ENCODE measurements around the gene APBA3. TPM values are rescaled to one million over a fixed set of nuclear protein-coding genes. Genes with fewer than 3 reads are reported as not detected.
A peak's percentile ranks its signal among the peaks of the same experiment; 100 is the strongest.

Gene APBA3
- total RNA-seq, 1 experiment from 2014 or later: 10.5 TPM

GRCh38 chr19:3792114-3792513 is 30.6 kb upstream of the APBA3 start:
- DNase-seq (ENCODE audit: low read depth, low spot score): no peak
- in situ Hi-C loops (cut with HindIII; ENCODE audit: low pct_unique_long_range_greater_than_20kb, low sequenced_read_pairs): no loop called here

GRCh38 chr19:3790941-3791340 is 29.4 kb upstream of the APBA3 start:
- no peak for DNase-seq (ENCODE audit: low read depth, low spot score)
- in situ Hi-C loops (cut with HindIII; ENCODE audit: low pct_unique_long_range_greater_than_20kb, low sequenced_read_pairs): no loop called here

- in situ Hi-C loops (cut with HindIII; ENCODE audit: low pct_unique_long_range_greater_than_20kb, low sequenced_read_pairs): no loop called here
- DNase-seq (ENCODE audit: low read depth, low spot score): no peak
Measured at GRCh38 chr19:3790209-3790734, 28.8 kb upstream of the APBA3 start.

- in situ Hi-C loops (cut with HindIII; ENCODE audit: low pct_unique_long_range_greater_than_20kb, low sequenced_read_pairs): no loop called here
- no peak for DNase-seq (ENCODE audit: low read depth, low spot score)
Measured at GRCh38 chr19:3788996-3789778, 27.7 kb upstream of the APBA3 start.

- in situ Hi-C loops (cut with HindIII; ENCODE audit: low pct_unique_long_range_greater_than_20kb, low sequenced_read_pairs): no loop called here
- no peak for DNase-seq (ENCODE audit: low read depth, low spot score)
Measured at GRCh38 chr19:3785938-3786824, 24.7 kb upstream of the APBA3 start, which contains the start of gene MATK. TSS of gene MATK (minus strand) at chr19:3786381. CDS start at chr19:3785135, 1,246 bp downstream.

- in situ Hi-C loops (cut with HindIII; ENCODE audit: low pct_unique_long_range_greater_than_20kb, low sequenced_read_pairs): no loop called here
- DNase-seq (ENCODE audit: low read depth, low spot score): no peak
Measured at GRCh38 chr19:3785451-3785937, 24.0 kb upstream of the APBA3 start.

GRCh38 chr19:3784607-3785450 is 23.3 kb upstream of the APBA3 start:
- peak; percentile 57 for DNase-seq (ENCODE audit: low read depth, low spot score)
- in situ Hi-C loops (cut with HindIII; ENCODE audit: low pct_unique_long_range_greater_than_20kb, low sequenced_read_pairs): no loop called here

- in situ Hi-C loops (cut with HindIII; ENCODE audit: low pct_unique_long_range_greater_than_20kb, low sequenced_read_pairs): no loop called here
- no peak for DNase-seq (ENCODE audit: low read depth, low spot score)
Measured at GRCh38 chr19:3783660-3784584, 22.4 kb upstream of the APBA3 start.

- no peak for DNase-seq (ENCODE audit: low read depth, low spot score)
- in situ Hi-C loops (cut with HindIII; ENCODE audit: low pct_unique_long_range_greater_than_20kb, low sequenced_read_pairs): no loop called here
Measured at GRCh38 chr19:3782903-3783302, 21.4 kb upstream of the APBA3 start.

GRCh38 chr19:3782330-3782729 is 20.8 kb upstream of the APBA3 start:
- in situ Hi-C loops (cut with HindIII; ENCODE audit: low pct_unique_long_range_greater_than_20kb, low sequenced_read_pairs): no loop called here
- no peak for DNase-seq (ENCODE audit: low read depth, low spot score)

- in situ Hi-C loops (cut with HindIII; ENCODE audit: low pct_unique_long_range_greater_than_20kb, low sequenced_read_pairs): no loop called here
- no peak for DNase-seq (ENCODE audit: low read depth, low spot score)
Measured at GRCh38 chr19:3781603-3782002, 20.1 kb upstream of the APBA3 start.

GRCh38 chr19:3780786-3781304 is 19.4 kb upstream of the APBA3 start:
- no peak for DNase-seq (ENCODE audit: low read depth, low spot score)
- in situ Hi-C loops (cut with HindIII; ENCODE audit: low pct_unique_long_range_greater_than_20kb, low sequenced_read_pairs): no loop called here

GRCh38 chr19:3778899-3779723 is 17.6 kb upstream of the APBA3 start:
- no peak for DNase-seq (ENCODE audit: low read depth, low spot score)
- in situ Hi-C loops (cut with HindIII; ENCODE audit: low pct_unique_long_range_greater_than_20kb, low sequenced_read_pairs): no loop called here

GRCh38 chr19:3778104-3778867 is 16.8 kb upstream of the APBA3 start:
- no peak for DNase-seq (ENCODE audit: low read depth, low spot score)
- in situ Hi-C loops (cut with HindIII; ENCODE audit: low pct_unique_long_range_greater_than_20kb, low sequenced_read_pairs): no loop called here

GRCh38 chr19:3776479-3777040 is 15.1 kb upstream of the APBA3 start:
- no peak for DNase-seq (ENCODE audit: low read depth, low spot score)
- in situ Hi-C loops (cut with HindIII; ENCODE audit: low pct_unique_long_range_greater_than_20kb, low sequenced_read_pairs): no loop called here
